ENCODE measurements around the gene HUS1. TPM values are rescaled to one million over a fixed set of nuclear protein-coding genes. Genes with fewer than 3 reads are reported as not detected.

Gene HUS1
- polyA plus RNA-seq, 1 experiment = 14.1 TPM

DNA sequence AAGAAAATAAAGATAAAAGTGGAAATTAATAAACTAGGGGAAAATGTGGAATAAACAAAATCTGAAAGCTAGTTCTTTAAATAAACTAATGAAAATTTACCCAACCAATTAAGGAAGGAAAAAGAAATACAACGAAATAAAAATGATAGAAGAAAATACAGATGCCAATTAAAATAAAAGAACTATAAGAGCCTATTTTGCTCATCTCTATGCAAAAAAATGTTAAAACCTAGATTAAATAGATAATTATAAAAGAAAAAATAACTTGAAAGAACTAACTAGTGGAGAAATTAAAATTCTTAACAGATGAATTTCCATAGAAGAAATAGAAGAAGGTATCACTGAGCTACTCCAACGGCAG is 63.8 kb downstream of the HUS1 start:
- ChIA-PET POLR2A (no interaction called here), CTCF (interaction anchor here (0.8 to 1.0 kb wide), 2 partner anchors 9 to 21 kb away, joined by 3 read pairs; no protein-coding TSS in a partner anchor)
- TF ChIP-seq, protein P1, sequence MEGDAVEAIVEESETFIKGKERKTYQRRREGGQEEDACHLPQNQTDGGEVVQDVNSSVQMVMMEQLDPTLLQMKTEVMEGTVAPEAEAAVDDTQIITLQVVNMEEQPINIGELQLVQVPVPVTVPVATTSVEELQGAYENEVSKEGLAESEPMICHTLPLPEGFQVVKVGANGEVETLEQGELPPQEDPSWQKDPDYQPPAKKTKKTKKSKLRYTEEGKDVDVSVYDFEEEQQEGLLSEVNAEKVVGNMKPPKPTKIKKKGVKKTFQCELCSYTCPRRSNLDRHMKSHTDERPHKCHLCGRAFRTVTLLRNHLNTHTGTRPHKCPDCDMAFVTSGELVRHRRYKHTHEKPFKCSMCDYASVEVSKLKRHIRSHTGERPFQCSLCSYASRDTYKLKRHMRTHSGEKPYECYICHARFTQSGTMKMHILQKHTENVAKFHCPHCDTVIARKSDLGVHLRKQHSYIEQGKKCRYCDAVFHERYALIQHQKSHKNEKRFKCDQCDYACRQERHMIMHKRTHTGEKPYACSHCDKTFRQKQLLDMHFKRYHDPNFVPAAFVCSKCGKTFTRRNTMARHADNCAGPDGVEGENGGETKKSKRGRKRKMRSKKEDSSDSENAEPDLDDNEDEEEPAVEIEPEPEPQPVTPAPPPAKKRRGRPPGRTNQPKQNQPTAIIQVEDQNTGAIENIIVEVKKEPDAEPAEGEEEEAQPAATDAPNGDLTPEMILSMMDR (IDR thresholded peaks at IDR 0.05; ENCODE audit: insufficient read depth, low read depth, low read length) = no peak
- Histone ChIP-seq H3K4me3 (ENCODE audit: low read depth, low read length) (no peak overlapping the region), H3K36me3 (ENCODE audit: control insufficient read depth, insufficient read depth, low read length) (no peaks in the 10 kb centered on the region), H3K27me3 (ENCODE audit: control insufficient read depth, insufficient read depth, low read length) (no peaks in the 10 kb centered on the region)
- no peak for DNase-seq (ENCODE audit: low read depth)

GRCh38 chr7:47914717-47915615 is 64.4 kb downstream of the HUS1 start:
- peak; percentile 69 for DNase-seq (ENCODE audit: low read depth)
- CTCF ChIA-PET = interaction anchor here (0.8 kb wide), 1 partner anchor 22 kb away, joined by 3 read pairs; no protein-coding TSS in a partner anchor
- POLR2A ChIA-PET = no interaction called here
- no peaks in the 10 kb centered on the region for H3K36me3 ChIP-seq (ENCODE audit: control insufficient read depth, insufficient read depth, low read length)
- TF ChIP-seq, protein P1 (IDR thresholded peaks at IDR 0.05; ENCODE audit: insufficient read depth, low read depth, low read length) = no peak
- no peak overlapping the region for H3K4me3 ChIP-seq (ENCODE audit: low read depth, low read length)
- no peaks in the 10 kb centered on the region for H3K27me3 ChIP-seq (ENCODE audit: control insufficient read depth, insufficient read depth, low read length)

Other genes with a start within 250 kb of the HUS1 start
- gene PKD1L1, start 31.1 kb downstream of the HUS1 start, polyA plus RNA-seq (2011; rRNA removed) = 0.01 and 0.13 TPM in 2 replicates
- not detected in 2 replicates for gene SUN3, start 49.5 kb upstream of the HUS1 start, polyA plus RNA-seq (2011; rRNA removed)
- 0.07 TPM in 2 replicates for gene C7orf57, start 55.9 kb upstream of the HUS1 start, polyA plus RNA-seq (2011; rRNA removed)
- gene UPP1, start 109.7 kb upstream of the HUS1 start, polyA plus RNA-seq (2011; rRNA removed) = 19.2 and 25.1 TPM in 2 replicates
- 0.15 and 0.34 TPM in 2 replicates for gene ABCA13, start 191.8 kb upstream of the HUS1 start, polyA plus RNA-seq (2011; rRNA removed)